ENCODE data around the gene ATP5F1E. TPM values are rescaled to one million over a fixed set of nuclear protein-coding genes. Genes with fewer than 3 reads are reported as not detected.

Gene ATP5F1E
- total RNA-seq, 1 donor from 2014 or later, result 33.8 TPM

DNA sequence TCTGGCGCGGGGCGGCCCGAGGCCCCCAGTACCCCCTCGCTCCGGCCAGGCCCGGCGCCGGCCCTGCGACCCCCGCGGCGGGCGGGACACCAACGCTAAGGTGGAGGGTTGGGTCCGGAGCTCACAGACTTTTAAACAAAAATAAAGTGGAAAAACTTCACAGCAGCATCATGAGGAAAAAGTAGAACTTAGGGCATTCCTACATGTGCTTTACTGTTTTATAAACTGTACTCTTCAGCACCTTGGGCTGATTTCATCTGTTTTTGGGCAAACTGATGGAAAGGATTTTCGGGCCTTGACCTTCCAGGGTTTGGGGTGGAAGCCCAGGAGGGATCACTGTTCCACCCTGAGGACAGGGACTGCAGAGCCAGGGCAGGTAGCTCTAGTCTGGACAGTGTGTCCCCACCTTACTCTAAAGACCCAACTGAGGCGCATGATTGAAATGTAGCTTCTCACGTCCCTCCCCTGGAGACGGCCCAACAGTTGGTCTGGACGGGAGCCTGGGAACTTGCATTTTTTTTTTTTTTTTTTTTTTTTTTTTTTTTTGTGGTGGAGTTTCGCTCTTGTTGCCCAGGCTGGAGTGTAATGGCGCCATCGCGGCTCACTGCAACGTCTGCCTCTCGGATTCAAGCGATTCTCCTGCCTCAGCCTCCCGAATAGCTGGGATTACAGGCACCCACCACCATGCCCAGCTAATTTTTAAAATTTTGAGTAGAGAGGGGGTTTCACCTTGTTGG is 50.3 kb downstream of the ATP5F1E start:
- Histone ChIP-seq H3K36me3 (ENCODE audit: control insufficient read depth, insufficient read depth, low read length) (no peaks in the 10 kb centered on the region), H3K27me3 (ENCODE audit: control insufficient read depth, insufficient read depth, low read length) (no peaks in the 10 kb centered on the region), H3K4me3 (ENCODE audit: low read depth, low read length) (peak overlapping the region; percentile 83)
- TF ChIP-seq, protein P1, sequence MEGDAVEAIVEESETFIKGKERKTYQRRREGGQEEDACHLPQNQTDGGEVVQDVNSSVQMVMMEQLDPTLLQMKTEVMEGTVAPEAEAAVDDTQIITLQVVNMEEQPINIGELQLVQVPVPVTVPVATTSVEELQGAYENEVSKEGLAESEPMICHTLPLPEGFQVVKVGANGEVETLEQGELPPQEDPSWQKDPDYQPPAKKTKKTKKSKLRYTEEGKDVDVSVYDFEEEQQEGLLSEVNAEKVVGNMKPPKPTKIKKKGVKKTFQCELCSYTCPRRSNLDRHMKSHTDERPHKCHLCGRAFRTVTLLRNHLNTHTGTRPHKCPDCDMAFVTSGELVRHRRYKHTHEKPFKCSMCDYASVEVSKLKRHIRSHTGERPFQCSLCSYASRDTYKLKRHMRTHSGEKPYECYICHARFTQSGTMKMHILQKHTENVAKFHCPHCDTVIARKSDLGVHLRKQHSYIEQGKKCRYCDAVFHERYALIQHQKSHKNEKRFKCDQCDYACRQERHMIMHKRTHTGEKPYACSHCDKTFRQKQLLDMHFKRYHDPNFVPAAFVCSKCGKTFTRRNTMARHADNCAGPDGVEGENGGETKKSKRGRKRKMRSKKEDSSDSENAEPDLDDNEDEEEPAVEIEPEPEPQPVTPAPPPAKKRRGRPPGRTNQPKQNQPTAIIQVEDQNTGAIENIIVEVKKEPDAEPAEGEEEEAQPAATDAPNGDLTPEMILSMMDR (IDR thresholded peaks at IDR 0.05; ENCODE audit: insufficient read depth, low read length, poor library complexity, severe bottlenecking), result no peak
- no peak for DNase-seq (ENCODE audit: low read depth)

- Histone ChIP-seq H3K27me3 (ENCODE audit: control insufficient read depth, insufficient read depth, low read length) (no peaks in the 10 kb centered on the region), H3K36me3 (ENCODE audit: control insufficient read depth, insufficient read depth, low read length) (no peaks in the 10 kb centered on the region), H3K4me3 (ENCODE audit: low read depth, low read length) (peak within 1 kb of the TSS; percentile 83)
- TF ChIP-seq, protein P1 (IDR thresholded peaks at IDR 0.05; ENCODE audit: insufficient read depth, low read length, poor library complexity, severe bottlenecking), result no peak
- peak; percentile 21 for DNase-seq (ENCODE audit: low read depth)
These were observed 51.2 kb downstream of the ATP5F1E start, which contains the start of gene NELFCD for GRCh38 chr20:58980711-58981627. Gene NELFCD (plus strand): TSS chr20:58981256. CDS start chr20:58981310, 54 bp downstream.

GRCh38 chr20:58978351-58979190 is 53.6 kb downstream of the ATP5F1E start:
- DNase-seq (ENCODE audit: low read depth), result no peak
- no peaks in the 10 kb centered on the region for H3K36me3 ChIP-seq (ENCODE audit: control insufficient read depth, insufficient read depth, low read length)
- no peaks in the 10 kb centered on the region for H3K27me3 ChIP-seq (ENCODE audit: control insufficient read depth, insufficient read depth, low read length)
- TF ChIP-seq, protein P1 (IDR thresholded peaks at IDR 0.05; ENCODE audit: insufficient read depth, low read length, poor library complexity, severe bottlenecking), result no peak
- H3K4me3 ChIP-seq (ENCODE audit: low read depth, low read length), result no peak overlapping the region

DNA sequence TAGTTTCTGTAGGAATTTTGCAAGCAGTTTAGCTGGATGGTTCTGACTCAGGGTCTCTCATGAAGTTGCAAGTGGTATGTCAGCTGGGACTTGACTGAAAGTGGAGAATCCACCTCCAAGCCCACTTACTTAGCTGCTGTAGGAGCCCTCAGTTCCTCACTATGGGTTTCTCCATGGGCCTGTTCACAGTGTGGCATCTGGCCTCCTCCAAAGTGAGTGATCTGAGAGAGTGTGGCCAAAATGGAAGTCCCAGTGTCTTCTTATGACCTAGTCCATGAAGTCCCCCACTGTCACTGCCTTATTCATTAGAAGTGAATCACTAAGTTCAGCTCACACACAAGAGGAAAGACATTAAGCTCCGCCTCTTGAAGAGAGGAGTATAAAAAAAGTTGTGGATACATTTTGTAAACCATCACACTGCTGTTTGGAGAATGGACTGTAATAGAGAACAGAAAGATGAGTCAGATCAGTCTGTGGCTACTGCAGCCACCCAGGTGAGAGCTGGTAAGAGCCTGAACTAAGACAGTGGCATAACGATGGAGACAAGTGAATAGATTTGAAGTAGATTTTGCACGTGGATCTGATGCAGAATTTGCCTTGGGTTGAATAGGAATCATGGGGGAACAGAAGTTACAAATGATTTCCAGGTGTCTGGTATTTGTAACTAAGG is 55.9 kb downstream of the ATP5F1E start:
- no peaks in the 10 kb centered on the region for H3K36me3 ChIP-seq (ENCODE audit: control insufficient read depth, insufficient read depth, low read length)
- H3K4me3 ChIP-seq (ENCODE audit: low read depth, low read length), result no peak overlapping the region
- H3K27me3 ChIP-seq (ENCODE audit: control insufficient read depth, insufficient read depth, low read length), result no peaks in the 10 kb centered on the region
- no peak for DNase-seq (ENCODE audit: low read depth)
- TF ChIP-seq, protein P1 (IDR thresholded peaks at IDR 0.05; ENCODE audit: insufficient read depth, low read length, poor library complexity, severe bottlenecking), result no peak

Other genes starting within 250 kb of the ATP5F1E start
- 0.07 and 1.3 TPM in 2 replicates for gene GNAS-AS1, start 181.4 kb downstream of the ATP5F1E start, total RNA-seq
- gene GNAS, start 179.6 kb downstream of the ATP5F1E start, total RNA-seq, result 851 and 877 TPM in 2 replicates
- gene NELFCD, start 51.1 kb downstream of the ATP5F1E start, total RNA-seq, result 43.7 and 49.2 TPM in 2 replicates
- gene CTSZ, start 25.1 kb downstream of the ATP5F1E start, total RNA-seq, result 109 and 121 TPM in 2 replicates
- not detected in 2 replicates for gene TUBB1, start 12.9 kb downstream of the ATP5F1E start, total RNA-seq
- 61.5 and 79.3 TPM in 2 replicates for gene PRELID3B, start 10.5 kb upstream of the ATP5F1E start, total RNA-seq
- gene ZNF831, start 131.5 kb upstream of the ATP5F1E start, total RNA-seq, result not detected in 2 replicates